ENCODE data around the gene MAD1L1. TPM values are rescaled to one million over a fixed set of nuclear protein-coding genes. Genes with fewer than 3 reads are reported as not detected.

Gene MAD1L1
- total RNA-seq, 2 experiments from 2014 or later, result 40.0 to 44.7 TPM

GRCh38 chr7:1781369-1781768 is 451.4 kb downstream of the MAD1L1 start:
- peaks cover 14% of the 10 kb centered on the region for H3K9me3 Mint-ChIP-seq
- H3K27me3 Mint-ChIP-seq, result peaks cover 4% of the 10 kb centered on the region
- H3K36me3 Mint-ChIP-seq (ENCODE audit: low read depth), result peaks cover 3% of the 10 kb centered on the region
- H3K4me1 Mint-ChIP-seq (ENCODE audit: low read depth), result peaks cover 3% of the 10 kb centered on the region
- ChIA-PET POLR2A (no interaction called here), CTCF (no interaction called here)
- no peak for ATAC-seq
- intact Hi-C loops (cut with micrococcal nuclease), result no loop called here
- H3K4me3 Mint-ChIP-seq, result no peak overlapping the region
- no peak for DNase-seq
- no peak overlapping the region for H3K27ac Mint-ChIP-seq
- TF ChIP-seq CTCF (IDR thresholded peaks at IDR 0.05), result no peak

- TF ChIP-seq CTCF (IDR thresholded peaks at IDR 0.05), result no peak
- ATAC-seq, result no peak
- intact Hi-C loops (cut with micrococcal nuclease), result no loop called here
- Mint-ChIP-seq H3K27me3 (no peaks in the 10 kb centered on the region), H3K9me3 (peaks cover 18% of the 10 kb centered on the region), H3K27ac (no peak overlapping the region), H3K4me3 (no peak overlapping the region), H3K4me1 (ENCODE audit: low read depth) (no peaks in the 10 kb centered on the region), H3K36me3 (ENCODE audit: low read depth) (peaks cover 3% of the 10 kb centered on the region)
- POLR2A ChIA-PET, result no interaction called here
- DNase-seq, result no peak
- CTCF ChIA-PET, result no interaction called here
These were observed 453.3 kb downstream of the MAD1L1 start for GRCh38 chr7:1779445-1779844.

- TF ChIP-seq CTCF (IDR thresholded peaks at IDR 0.05), result no peak
- intact Hi-C loops (cut with micrococcal nuclease), result no loop called here
- peaks cover 23% of the 10 kb centered on the region for H3K9me3 Mint-ChIP-seq
- no peak for DNase-seq
- H3K4me1 Mint-ChIP-seq (ENCODE audit: low read depth), result no peaks in the 10 kb centered on the region
- H3K36me3 Mint-ChIP-seq (ENCODE audit: low read depth), result peaks cover 3% of the 10 kb centered on the region
- ChIA-PET POLR2A (no interaction called here), CTCF (no interaction called here)
- H3K27ac Mint-ChIP-seq, result no peak overlapping the region
- H3K4me3 Mint-ChIP-seq, result no peak overlapping the region
- no peaks in the 10 kb centered on the region for H3K27me3 Mint-ChIP-seq
- no peak for ATAC-seq
These were observed 455.6 kb downstream of the MAD1L1 start for GRCh38 chr7:1777122-1777521.

GRCh38 chr7:1775389-1775788 is 457.4 kb downstream of the MAD1L1 start:
- H3K4me1 Mint-ChIP-seq (ENCODE audit: low read depth), result no peaks in the 10 kb centered on the region
- H3K27me3 Mint-ChIP-seq, result no peaks in the 10 kb centered on the region
- intact Hi-C loops (cut with micrococcal nuclease), result no loop called here
- no peak for DNase-seq
- no peak for ATAC-seq
- peaks cover 3% of the 10 kb centered on the region for H3K36me3 Mint-ChIP-seq (ENCODE audit: low read depth)
- no peak for TF ChIP-seq CTCF (IDR thresholded peaks at IDR 0.05)
- ChIA-PET POLR2A (no interaction called here), CTCF (no interaction called here)
- no peak overlapping the region for H3K27ac Mint-ChIP-seq
- H3K4me3 Mint-ChIP-seq, result no peak overlapping the region
- H3K9me3 Mint-ChIP-seq, result peaks cover 23% of the 10 kb centered on the region

- intact Hi-C loops (cut with micrococcal nuclease), result no loop called here
- H3K36me3 Mint-ChIP-seq (ENCODE audit: low read depth), result no peaks in the 10 kb centered on the region
- peaks cover 2% of the 10 kb centered on the region for H3K27me3 Mint-ChIP-seq
- CTCF ChIA-PET, result no interaction called here
- TF ChIP-seq CTCF (IDR thresholded peaks at IDR 0.05), result no peak
- no peak overlapping the region for H3K4me3 Mint-ChIP-seq
- POLR2A ChIA-PET, result interaction anchor here (0.6 kb wide), 2 partner anchors 12 to 180 kb away, joined by 3 read pairs; no protein-coding TSS in a partner anchor
- H3K4me1 Mint-ChIP-seq (ENCODE audit: low read depth), result no peaks in the 10 kb centered on the region
- ATAC-seq (no peak), DNase-seq (no peak)
- peaks cover 9% of the 10 kb centered on the region for H3K9me3 Mint-ChIP-seq
- no peak overlapping the region for H3K27ac Mint-ChIP-seq
These were observed 462.4 kb downstream of the MAD1L1 start for GRCh38 chr7:1770331-1770730.

Data from activated CD8-positive, alpha-beta T cell treated with anti-CD3 and anti-CD28 coated beads for 36 hours (primary cell).